Glutamatergic neuron (in vitro differentiated cells): ENCODE measurements around the gene CEP20. TPM values are rescaled to one million over a fixed set of nuclear protein-coding genes. Genes with fewer than 3 reads are reported as not detected.
A peak's percentile ranks its signal among the peaks of the same experiment; 100 is the strongest.

Experiments
- DNase-seq: peaks from one replicate; pipeline ENCODE4 v3.0.0; 2022
- H3K27ac Mint-ChIP-seq: one replicate; pipeline ENCODE4 v1.8.0; 2020; ENCODE audit warnings: mild to moderate bottlenecking, mixed read lengths, inconsistent platforms; ENCODE audit not compliant: unreplicated experiment
- H3K27me3 Mint-ChIP-seq: one replicate; pipeline ENCODE4 v1.8.0; 2020; ENCODE audit warnings: mild to moderate bottlenecking, moderate library complexity, mixed read lengths, inconsistent platforms; ENCODE audit not compliant: unreplicated experiment
- H3K36me3 Mint-ChIP-seq: one replicate; pipeline ENCODE4 v1.8.0; 2020; ENCODE audit warnings: mild to moderate bottlenecking, mixed read lengths, inconsistent platforms; ENCODE audit not compliant: unreplicated experiment
- H3K4me1 Mint-ChIP-seq: one replicate; pipeline ENCODE4 v1.8.0; 2020; ENCODE audit warnings: mild to moderate bottlenecking, low read depth, mixed read lengths, inconsistent platforms; ENCODE audit not compliant: unreplicated experiment
- H3K4me3 Mint-ChIP-seq: one replicate; pipeline ENCODE4 v1.8.0; 2020; ENCODE audit warnings: mild to moderate bottlenecking, mixed read lengths, inconsistent platforms; ENCODE audit not compliant: unreplicated experiment
- H3K9me3 Mint-ChIP-seq: one replicate; pipeline ENCODE4 v1.8.0; 2020; ENCODE audit warnings: mild to moderate bottlenecking, moderate library complexity, mixed read lengths, inconsistent platforms; ENCODE audit not compliant: unreplicated experiment
- CTCF ChIP-seq: fragments of 200-600 bp; sonication (generic); IDR thresholded peaks from one replicate; pipeline ENCODE4 v1.5.0; 2021; ENCODE audit not compliant: partially characterized antibody, unreplicated experiment
- total RNA-seq: library from RNA; stranded (reverse); fragmentation: NEBNext Ultra II Directional; extraction: Animal tissue kit (Norgen Biotek cat#: 25700); gene quantifications from one replicate; pipeline ENCODE4 v1.2.1, GENCODE V29; 2021; ENCODE audit not compliant: unreplicated experiment

CEP20 gene
- total RNA-seq, 1 donor from 2014 or later: 20.3 TPM

GRCh38 chr16:15861996-15862395 lies 26.4 kb downstream of the CEP20 start:
- H3K36me3 Mint-ChIP-seq: peaks cover 4% of the 10 kb centered on the region
- no peak for TF ChIP-seq CTCF

GRCh38 chr16:15858921-15859668 lies 29.3 kb downstream of the CEP20 start:
- Mint-ChIP-seq H3K27ac (no peak overlapping the region), H3K4me3 (peak overlapping the region; percentile 42), H3K4me1 (peaks cover 3% of the 10 kb centered on the region), H3K27me3 (peaks cover 17% of the 10 kb centered on the region), H3K36me3 (peaks cover 4% of the 10 kb centered on the region), H3K9me3 (peaks cover 4% of the 10 kb centered on the region)
- no peak for TF ChIP-seq CTCF
- DNase-seq: no peak

More at GRCh38 chr16:15861996-15862395, 26.4 kb downstream of the CEP20 start:
- H3K27me3 Mint-ChIP-seq: peaks cover 10% of the 10 kb centered on the region
- peaks cover 4% of the 10 kb centered on the region for H3K9me3 Mint-ChIP-seq
- no peak overlapping the region for H3K4me3 Mint-ChIP-seq
- peaks cover 3% of the 10 kb centered on the region for H3K4me1 Mint-ChIP-seq
- H3K27ac Mint-ChIP-seq: no peak overlapping the region
- no peak for DNase-seq

- DNase-seq: peak; percentile 22
- Mint-ChIP-seq H3K9me3 (peaks cover 4% of the 10 kb centered on the region), H3K27ac (no peak overlapping the region), H3K4me3 (peak overlapping the region; percentile 90), H3K27me3 (peaks cover 15% of the 10 kb centered on the region), H3K36me3 (peaks cover 4% of the 10 kb centered on the region), H3K4me1 (peaks cover 3% of the 10 kb centered on the region)
- no peak for TF ChIP-seq CTCF
Measured at GRCh38 chr16:15857724-15858560, 30.5 kb downstream of the CEP20 start.

GRCh38 chr16:15856901-15857698 lies 31.3 kb downstream of the CEP20 start, which contains the start of gene MYH11:
Gene MYH11, minus strand, starts transcription at chr16:15857028. Its CDS starts 18,776 bp downstream, at chr16:15838252.
- H3K27ac Mint-ChIP-seq: no peak within 1 kb of the TSS

More at GRCh38 chr16:15856901-15857698, 31.3 kb downstream of the CEP20 start, which contains the start of gene MYH11:
- Mint-ChIP-seq H3K4me1 (peaks cover 3% of the 10 kb centered on the region), H3K9me3 (peaks cover 4% of the 10 kb centered on the region), H3K36me3 (peaks cover 4% of the 10 kb centered on the region), H3K27me3 (peaks cover 15% of the 10 kb centered on the region), H3K4me3 (peak within 1 kb of the TSS; percentile 90)
- no peak for TF ChIP-seq CTCF
- peak; percentile 48 for DNase-seq
